A673 (cell line): ENCODE measurements around the gene TMEM72.

ENCODE experiments used
- EZH2 ChIP-seq: fragments of 200-600 bp; sonication (generic); IDR thresholded peaks from 2 replicates; pipeline ENCODE4 v1.6.1; 2017; ENCODE audit warnings: borderline replicate concordance, low read depth, mild to moderate bottlenecking, mixed read lengths, antibody characterized with exemption, low read length; ENCODE audit not compliant: poor library complexity, severe bottlenecking
- TF ChIP-seq, protein P1 (sequence below): fragments of 300-800, 200-600 bp; sonication (generic); conservative IDR thresholded peaks from 2 replicates; pipeline ENCODE4 v1.5.1; 2017; ENCODE audit warnings: low read depth, mild to moderate bottlenecking, antibody characterized with exemption, low read length, moderate library complexity, mixed read lengths

DNA sequence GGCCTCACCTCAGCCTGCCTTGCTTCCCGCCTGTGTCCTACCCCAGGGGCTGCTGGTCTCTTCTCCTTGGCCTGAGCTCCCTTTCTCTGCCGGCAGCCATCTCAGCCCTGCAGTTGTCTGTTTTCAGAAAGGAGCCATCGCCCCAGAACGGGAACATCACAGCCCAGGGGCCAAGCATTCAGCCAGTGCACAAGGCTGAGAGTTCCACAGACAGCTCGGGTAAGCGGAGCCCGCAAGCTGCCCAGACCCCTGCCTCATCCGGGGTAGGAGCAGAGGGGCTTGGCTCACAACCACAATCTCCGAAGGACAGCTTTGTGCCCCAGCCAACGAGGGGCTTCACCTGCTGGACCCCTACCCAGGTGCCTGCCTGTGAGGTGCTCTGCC lies 72.8 kb downstream of the TMEM72 start:
- TF ChIP-seq, protein P1, sequence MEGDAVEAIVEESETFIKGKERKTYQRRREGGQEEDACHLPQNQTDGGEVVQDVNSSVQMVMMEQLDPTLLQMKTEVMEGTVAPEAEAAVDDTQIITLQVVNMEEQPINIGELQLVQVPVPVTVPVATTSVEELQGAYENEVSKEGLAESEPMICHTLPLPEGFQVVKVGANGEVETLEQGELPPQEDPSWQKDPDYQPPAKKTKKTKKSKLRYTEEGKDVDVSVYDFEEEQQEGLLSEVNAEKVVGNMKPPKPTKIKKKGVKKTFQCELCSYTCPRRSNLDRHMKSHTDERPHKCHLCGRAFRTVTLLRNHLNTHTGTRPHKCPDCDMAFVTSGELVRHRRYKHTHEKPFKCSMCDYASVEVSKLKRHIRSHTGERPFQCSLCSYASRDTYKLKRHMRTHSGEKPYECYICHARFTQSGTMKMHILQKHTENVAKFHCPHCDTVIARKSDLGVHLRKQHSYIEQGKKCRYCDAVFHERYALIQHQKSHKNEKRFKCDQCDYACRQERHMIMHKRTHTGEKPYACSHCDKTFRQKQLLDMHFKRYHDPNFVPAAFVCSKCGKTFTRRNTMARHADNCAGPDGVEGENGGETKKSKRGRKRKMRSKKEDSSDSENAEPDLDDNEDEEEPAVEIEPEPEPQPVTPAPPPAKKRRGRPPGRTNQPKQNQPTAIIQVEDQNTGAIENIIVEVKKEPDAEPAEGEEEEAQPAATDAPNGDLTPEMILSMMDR, result no peak
- TF ChIP-seq EZH2, result no peak
